ENCODE measurements around the gene PLD3.

PLD3 gene

GRCh38 chr19:40421993-40422747 is 73.7 kb downstream of the PLD3 start:
- TF ChIP-seq MAX (IDR thresholded peaks at IDR 0.05), result no peak
- TF ChIP-seq FOXM1 (IDR thresholded peaks at IDR 0.05; ENCODE audit: borderline replicate concordance, low read depth), result no peak
- no peak for TF ChIP-seq TEAD4 (IDR thresholded peaks at IDR 0.05)
- TF ChIP-seq EP300 (IDR thresholded peaks at IDR 0.05; ENCODE audit: borderline replicate concordance), result no peak
- TF ChIP-seq CREB1 (IDR thresholded peaks at IDR 0.05; ENCODE audit: low read depth), result no peak
- TF ChIP-seq RAD21 (IDR thresholded peaks at IDR 0.05; ENCODE audit: low read depth), result no peak
- TF ChIP-seq YY1 (IDR thresholded peaks at IDR 0.05; ENCODE audit: low read depth), result no peak
- TF ChIP-seq REST (IDR thresholded peaks at IDR 0.05; ENCODE audit: low read depth), result no peak
- no peak for TF ChIP-seq CEBPB (IDR thresholded peaks at IDR 0.05)
- TF ChIP-seq TAF1 (IDR thresholded peaks at IDR 0.05; ENCODE audit: low read depth), result no peak
- TF ChIP-seq EGR1 (IDR thresholded peaks at IDR 0.05), result no peak
- no peak for TF ChIP-seq USF1 (IDR thresholded peaks at IDR 0.05)
- TF ChIP-seq TCF12 (IDR thresholded peaks at IDR 0.05; ENCODE audit: low read depth), result no peak
- TF ChIP-seq NFIC (IDR thresholded peaks at IDR 0.05), result no peak
- no peak for TF ChIP-seq ZBTB7A (IDR thresholded peaks at IDR 0.05; ENCODE audit: low read depth)

- TF ChIP-seq YY1 (IDR thresholded peaks at IDR 0.05; ENCODE audit: low read depth), result no peak
- no peak for TF ChIP-seq TAF1 (IDR thresholded peaks at IDR 0.05; ENCODE audit: low read depth)
- no peak for TF ChIP-seq TEAD4 (IDR thresholded peaks at IDR 0.05)
- no peak for TF ChIP-seq RAD21 (IDR thresholded peaks at IDR 0.05; ENCODE audit: low read depth)
Measured at GRCh38 chr19:40422748-40423566, 74.5 kb downstream of the PLD3 start.

- TF ChIP-seq TEAD4 (IDR thresholded peaks at IDR 0.05), result no peak
- TF ChIP-seq YY1 (IDR thresholded peaks at IDR 0.05; ENCODE audit: low read depth), result no peak
- no peak for TF ChIP-seq RAD21 (IDR thresholded peaks at IDR 0.05; ENCODE audit: low read depth)
- no peak for TF ChIP-seq NFIC (IDR thresholded peaks at IDR 0.05)
- no peak for TF ChIP-seq MAX (IDR thresholded peaks at IDR 0.05)
- TF ChIP-seq ZBTB7A (IDR thresholded peaks at IDR 0.05; ENCODE audit: low read depth), result no peak
- no peak for TF ChIP-seq TAF1 (IDR thresholded peaks at IDR 0.05; ENCODE audit: low read depth)
Measured at GRCh38 chr19:40423938-40424337, 75.4 kb downstream of the PLD3 start.

GRCh38 chr19:40424637-40425449 is 76.3 kb downstream of the PLD3 start:
- TF ChIP-seq EGR1 (IDR thresholded peaks at IDR 0.05) (no peak), NFIC (IDR thresholded peaks at IDR 0.05) (no peak), TEAD4 (IDR thresholded peaks at IDR 0.05) (peak; percentile 29; the same call in 1 of the 2 replicates), TAF1 (IDR thresholded peaks at IDR 0.05; ENCODE audit: low read depth) (no peak), EP300 (IDR thresholded peaks at IDR 0.05; ENCODE audit: borderline replicate concordance) (no peak)

- TF ChIP-seq EP300 (IDR thresholded peaks at IDR 0.05; ENCODE audit: borderline replicate concordance), result 0 out of 2 replicates have a peak, but pooled peaks have one; percentile 9
- TF ChIP-seq CREB1 (IDR thresholded peaks at IDR 0.05; ENCODE audit: low read depth), result no peak; the same call in 1 of the 2 replicates
- TF ChIP-seq NFIC (IDR thresholded peaks at IDR 0.05), result no peak
- TF ChIP-seq YY1 (IDR thresholded peaks at IDR 0.05; ENCODE audit: low read depth), result 0 out of 2 replicates have a peak, but pooled peaks have one; percentile 43
- TF ChIP-seq TEAD4 (IDR thresholded peaks at IDR 0.05), result no peak
- TF ChIP-seq REST (IDR thresholded peaks at IDR 0.05; ENCODE audit: low read depth), result no peak
- peak; percentile 59 for TF ChIP-seq TCF12 (IDR thresholded peaks at IDR 0.05; ENCODE audit: low read depth)
- peak; percentile 78; the same call in 1 of the 2 replicates for TF ChIP-seq ZBTB7A (IDR thresholded peaks at IDR 0.05; ENCODE audit: low read depth)
- no peak for TF ChIP-seq CEBPB (IDR thresholded peaks at IDR 0.05)
- no peak for TF ChIP-seq RAD21 (IDR thresholded peaks at IDR 0.05; ENCODE audit: low read depth)
- TF ChIP-seq FOXM1 (IDR thresholded peaks at IDR 0.05; ENCODE audit: borderline replicate concordance, low read depth), result no peak
- TF ChIP-seq MAX (IDR thresholded peaks at IDR 0.05), result peak; percentile 32; the same call in 1 of the 2 replicates
- peak; percentile 87 for TF ChIP-seq EGR1 (IDR thresholded peaks at IDR 0.05)
- TF ChIP-seq USF1 (IDR thresholded peaks at IDR 0.05), result no peak; the same call in 1 of the 2 replicates
- peak; percentile 86 for TF ChIP-seq TAF1 (IDR thresholded peaks at IDR 0.05; ENCODE audit: low read depth)
Measured at GRCh38 chr19:40425450-40426287, 77.2 kb downstream of the PLD3 start, which contains the start of gene SERTAD1. SERTAD1 (minus strand) TSS chr19:40425992; CDS start chr19:40423546, 2,446 bp downstream.

Measured in Ishikawa (cell line).